LHCN-M2 (cell line): ENCODE results near the gene RIN3. TPM values are rescaled to one million over a fixed set of nuclear protein-coding genes. Genes with fewer than 3 reads are reported as not detected.

ENCODE experiments used
- DNase-seq: peaks from one replicate; pipeline ENCODE4 v3.0.0-alpha.2; 2012; ENCODE audit warnings: low read depth
- total RNA-seq: library from RNA; depleted of rRNA; stranded (reverse); fragments of >200 nt; gene quantifications from 2 replicates; pipeline ENCODE4 v1.2.3, GENCODE V29; 2014

The RIN3 gene
- total RNA-seq, 1 experiment from 2014 or later = 1.5 TPM

DNA sequence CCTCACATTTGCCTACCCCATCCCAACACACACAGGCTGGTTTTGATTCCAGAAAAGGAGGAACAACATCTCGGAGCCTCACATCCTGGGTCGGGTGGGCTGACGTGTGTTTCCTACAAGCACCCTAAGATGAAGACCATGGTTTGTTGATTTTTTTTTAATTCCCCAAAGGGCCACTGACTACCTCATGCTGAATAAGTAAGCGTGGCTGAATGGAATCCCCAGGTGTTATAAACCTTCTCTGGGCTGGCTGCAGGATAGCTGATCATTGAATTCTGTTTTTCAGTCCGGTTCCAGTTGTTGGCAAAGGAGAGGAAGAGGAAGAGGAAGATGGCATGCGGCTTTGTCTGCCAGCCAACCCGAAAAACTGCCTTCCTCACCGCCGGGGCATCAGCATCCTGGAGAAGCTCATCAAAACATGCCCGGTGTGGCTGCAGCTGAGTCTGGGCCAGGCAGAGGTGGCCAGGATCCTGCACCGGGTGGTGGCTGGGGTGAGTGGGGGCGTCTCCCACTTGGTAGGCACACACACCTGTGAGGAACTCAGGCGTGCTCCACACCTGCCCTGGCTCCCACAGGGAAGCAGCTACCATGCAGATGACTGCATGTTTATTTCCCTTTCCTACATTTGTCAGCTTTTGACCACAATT, 42.0 kb downstream of the RIN3 start:
- DNase-seq = no peak

DNA sequence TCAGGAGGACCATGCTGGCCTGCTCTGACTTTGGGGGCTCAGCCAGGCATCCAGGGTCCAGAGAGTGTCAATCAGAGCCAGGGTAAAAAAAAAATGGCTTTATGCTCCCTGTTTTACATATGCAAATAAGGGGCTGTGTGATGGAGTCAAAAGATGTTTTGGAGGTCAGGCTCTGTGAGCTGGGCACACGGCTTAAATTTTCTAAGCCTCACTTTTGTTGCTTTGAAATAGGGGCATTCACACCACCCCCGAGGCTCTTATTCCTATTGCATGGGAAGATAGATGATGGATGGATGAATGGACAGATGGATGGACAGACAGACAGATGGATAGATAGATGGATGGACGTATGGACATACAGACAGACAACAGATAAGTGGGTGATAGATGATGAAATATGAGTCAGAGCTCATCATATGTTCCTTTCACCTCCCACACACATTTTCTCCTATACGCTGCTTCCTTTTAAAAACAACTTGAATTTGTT, 42.7 kb downstream of the RIN3 start:
- no peak for DNase-seq

DNA sequence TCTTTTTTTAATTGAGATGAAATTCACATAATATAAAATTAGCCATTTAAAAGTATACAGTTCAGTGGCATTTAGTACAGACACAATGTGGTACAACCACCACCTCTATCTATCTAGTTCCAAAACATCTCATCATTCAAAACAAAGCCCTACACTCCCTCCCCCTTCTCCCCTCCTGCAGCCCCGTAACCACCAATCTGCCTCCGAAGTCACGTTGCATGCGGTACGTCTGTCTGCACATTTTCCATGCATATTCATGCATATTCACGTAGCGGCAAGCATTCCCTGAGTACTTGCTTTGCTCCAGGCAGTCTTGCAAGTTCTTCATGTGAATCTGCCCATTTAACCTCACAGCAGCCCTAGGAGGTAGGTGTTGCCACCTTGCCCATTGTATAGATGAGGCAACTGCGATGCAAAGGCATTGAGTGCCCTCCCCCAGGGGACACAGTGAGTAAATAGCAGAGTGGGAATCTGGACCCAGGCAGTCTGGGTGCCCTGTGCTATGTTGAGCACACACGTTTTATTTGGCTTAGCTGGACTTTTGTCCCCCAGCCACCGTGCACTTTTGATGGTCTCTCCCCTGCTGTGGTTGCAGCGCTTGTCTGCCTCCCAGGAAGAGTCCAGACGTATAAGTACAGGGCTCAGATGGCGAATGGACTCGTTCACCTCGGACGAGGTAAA, 43.4 kb downstream of the RIN3 start:
- DNase-seq = no peak

GRCh38 chr14:92557544-92557912, 43.9 kb downstream of the RIN3 start:
- no peak for DNase-seq

- no peak for DNase-seq
These were observed 44.7 kb downstream of the RIN3 start for GRCh38 chr14:92558319-92558718.

- DNase-seq = no peak
These were observed 45.9 kb downstream of the RIN3 start for GRCh38 chr14:92559486-92559885.

GRCh38 chr14:92560106-92560865, 46.7 kb downstream of the RIN3 start:
- DNase-seq = no peak

- DNase-seq = no peak
These were observed 48.4 kb downstream of the RIN3 start for GRCh38 chr14:92561906-92562479.

- no peak for DNase-seq
These were observed 49.8 kb downstream of the RIN3 start for GRCh38 chr14:92563359-92563758.

GRCh38 chr14:92563765-92564285, 50.2 kb downstream of the RIN3 start:
- no peak for DNase-seq

GRCh38 chr14:92564344-92565039, 50.9 kb downstream of the RIN3 start:
- no peak for DNase-seq

DNA sequence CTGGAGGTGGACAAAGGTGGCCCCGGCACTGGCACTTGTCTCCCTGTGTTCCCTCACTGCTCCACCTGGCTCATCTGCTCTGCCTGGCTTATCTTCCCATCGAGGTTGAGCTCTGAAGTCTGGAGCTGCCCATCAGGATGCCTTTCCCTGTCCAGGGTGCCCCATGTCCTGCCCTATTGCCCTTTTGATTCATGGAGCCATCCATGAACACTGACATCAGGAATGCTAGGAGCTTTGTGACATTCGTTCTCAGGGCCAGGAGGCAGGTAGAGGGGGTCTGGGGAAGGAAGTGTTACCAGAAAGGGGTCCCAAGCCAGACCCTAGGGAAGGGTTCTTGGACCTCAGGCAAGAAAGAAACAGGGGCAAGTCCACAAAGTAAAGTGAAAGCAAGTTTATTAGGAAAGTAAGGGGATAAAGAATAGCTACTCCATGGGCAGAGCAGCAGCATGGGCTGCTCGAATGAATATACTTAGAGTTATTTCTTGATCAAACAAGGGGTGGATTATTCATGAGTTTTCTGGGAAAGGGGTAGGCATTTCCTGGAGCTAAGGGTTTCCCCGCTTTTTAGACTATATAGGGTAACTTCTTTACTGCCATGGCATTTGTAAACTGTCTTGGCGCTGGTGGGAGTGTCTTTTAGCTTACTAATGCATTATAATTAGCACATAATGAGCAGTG, 51.6 kb downstream of the RIN3 start:
- DNase-seq = no peak

DNA sequence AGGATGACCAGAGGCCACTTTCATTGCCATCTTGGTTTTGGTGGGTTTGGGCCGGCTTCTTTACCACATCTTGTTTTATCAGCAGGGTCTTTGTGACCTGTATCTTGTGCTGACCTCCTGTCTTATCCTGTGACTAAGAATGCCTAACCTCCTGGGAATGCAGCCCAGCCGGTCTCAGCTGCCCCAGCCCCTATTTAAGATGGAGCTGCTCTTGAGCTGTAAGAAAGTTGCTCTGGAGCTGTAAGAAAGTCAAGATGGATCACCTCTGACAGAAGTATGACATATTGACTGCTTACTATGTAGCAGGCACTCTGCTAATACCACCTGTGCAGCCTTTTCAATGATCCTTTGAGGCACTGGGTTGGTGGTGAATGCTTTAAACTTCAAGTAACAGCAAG, 52.1 kb downstream of the RIN3 start:
- no peak for DNase-seq

DNA sequence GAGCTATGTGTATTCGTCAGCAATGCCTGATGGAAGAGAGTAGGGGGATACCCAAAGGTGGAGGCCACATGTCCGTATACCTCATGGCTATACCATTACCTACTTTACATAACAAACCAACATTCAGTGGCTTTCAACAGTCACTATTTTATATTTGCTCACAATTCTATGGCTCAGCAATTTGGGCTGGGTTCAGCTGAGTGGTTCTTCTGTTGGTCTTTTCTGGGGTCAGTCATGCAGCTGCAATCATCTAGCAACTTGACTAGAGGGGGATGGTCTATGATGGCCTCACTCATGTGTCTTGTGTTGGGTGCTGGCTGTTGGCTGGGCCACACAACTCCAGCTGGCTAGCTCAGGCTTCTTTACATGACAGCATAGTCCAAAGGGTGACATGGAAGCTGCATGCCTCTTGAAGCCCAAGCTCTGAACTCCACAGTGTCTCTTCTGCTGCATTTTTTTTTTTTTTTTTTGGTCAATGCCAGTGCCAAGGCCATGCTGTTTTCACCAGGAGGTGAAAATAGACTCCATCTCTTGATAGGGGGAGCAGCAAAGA, 53.7 kb downstream of the RIN3 start:
- DNase-seq = no peak

DNA sequence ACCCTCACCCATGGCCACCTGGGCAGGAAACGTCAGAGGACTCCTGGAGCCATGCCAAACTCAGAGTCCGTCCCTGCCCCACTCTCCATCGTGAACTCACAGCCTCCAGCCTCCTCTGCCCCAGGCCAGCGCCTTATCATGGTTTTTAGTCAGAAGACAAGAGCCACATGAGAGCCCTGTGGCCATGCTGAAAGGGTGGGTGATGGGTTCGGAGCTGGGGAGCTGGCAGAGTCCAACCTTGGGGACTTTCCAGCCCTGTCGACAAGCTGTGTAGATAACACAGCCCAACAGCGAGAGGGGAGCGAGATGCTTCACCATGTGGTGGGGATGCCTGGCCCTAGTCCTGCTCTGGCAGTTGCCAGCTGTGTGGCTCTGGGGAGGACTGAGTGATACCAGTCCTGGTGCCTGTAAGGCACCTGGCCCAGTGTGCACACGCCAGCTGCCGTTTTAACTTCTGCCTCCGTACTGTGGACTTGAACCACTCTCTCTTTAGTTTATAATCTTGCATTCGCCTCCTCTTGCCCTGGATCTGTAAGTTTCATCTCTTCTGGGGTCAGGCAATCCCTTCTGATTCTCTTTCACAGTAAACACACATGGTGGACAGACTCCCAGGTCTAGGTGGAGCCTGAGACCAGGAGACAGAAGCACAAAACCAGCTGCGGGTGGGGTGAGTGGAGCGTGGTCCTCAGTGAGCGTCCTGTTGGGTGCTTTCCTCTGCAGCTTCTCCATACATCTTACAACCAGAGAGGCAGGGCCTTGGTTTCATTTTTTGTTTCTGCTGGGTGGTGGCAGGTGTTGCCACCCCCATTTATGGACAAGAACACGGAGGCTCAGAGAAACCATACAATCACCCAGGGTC, 55.3 kb downstream of the RIN3 start:
- no peak for DNase-seq

GRCh38 chr14:92570674-92571262, 57.2 kb downstream of the RIN3 start:
- no peak for DNase-seq

- no peak for DNase-seq
These were observed 58.5 kb downstream of the RIN3 start for GRCh38 chr14:92572050-92572449.

DNA sequence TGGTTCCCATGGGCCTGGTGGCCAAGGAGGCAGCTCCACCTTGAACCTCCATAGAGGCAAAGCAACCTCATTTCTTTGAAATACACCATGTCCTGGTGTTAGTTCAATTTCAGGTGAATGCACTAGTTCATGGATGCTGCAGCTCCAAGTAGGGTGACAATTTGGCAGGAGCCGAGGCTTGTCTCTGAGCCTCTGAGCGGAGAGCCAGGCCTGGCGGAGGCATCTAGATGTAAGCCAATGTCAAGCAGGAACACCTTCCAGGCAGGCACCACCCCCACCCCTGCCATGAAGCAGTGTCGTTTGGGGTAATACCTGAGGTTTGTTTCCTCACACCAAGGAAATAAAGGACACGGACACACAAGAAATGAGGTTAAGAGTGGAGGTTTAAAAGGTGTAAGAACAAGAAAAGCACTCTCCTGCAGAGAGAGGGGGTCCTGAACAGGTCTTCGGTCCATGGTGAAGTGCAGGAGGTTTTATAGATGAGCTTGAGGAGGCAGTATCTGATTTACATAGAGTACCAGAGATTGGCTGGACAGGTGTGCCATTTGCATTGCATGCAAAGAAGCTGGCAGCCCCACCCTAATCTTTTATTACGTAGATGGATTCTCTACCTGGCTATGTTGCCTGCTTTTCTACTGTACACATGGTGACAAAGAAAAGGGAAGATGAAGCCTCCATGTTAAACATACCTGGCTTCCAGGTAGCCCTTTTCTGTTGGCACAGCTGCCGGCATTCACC, 60.3 kb downstream of the RIN3 start:
- no peak for DNase-seq
